DND-41 (cell line): ENCODE data around the gene TNFRSF9.

Experiments
- ATAC-seq: fragments of 200-7000 bp; cut with Tn5 transposase; 3 replicates; pipeline ENCODE4 v1.9.1; 2021; ENCODE audit warnings: low read depth; ENCODE audit not compliant: insufficient read depth
- DNase-seq: peaks from one replicate; pipeline ENCODE4 v3.0.0-alpha.2; 2020
- H2AFZ ChIP-seq: 2 replicates; pipeline ENCODE4 v1.6.0; 2012; ENCODE audit warnings: low read depth, low read length
- H3K27ac ChIP-seq: 2 replicates; pipeline ENCODE4 v1.5.1; 2012; ENCODE audit warnings: low read length, inconsistent platforms
- H3K27me3 ChIP-seq: fragments of 200-600 bp; sonication (generic); 2 replicates; pipeline ENCODE4 v1.6.0; 2012; ENCODE audit warnings: low read length, mild to moderate bottlenecking, inconsistent platforms; ENCODE audit not compliant: insufficient read depth, poor library complexity
- H3K36me3 ChIP-seq: 2 replicates; pipeline ENCODE4 v1.5.1; 2012; ENCODE audit warnings: low read length, inconsistent platforms; ENCODE audit not compliant: insufficient read depth
- H3K4me1 ChIP-seq: 2 replicates; pipeline ENCODE4 v1.5.1; 2012; ENCODE audit warnings: mild to moderate bottlenecking, low read length; ENCODE audit not compliant: insufficient read depth
- H3K4me2 ChIP-seq: 2 replicates; pipeline ENCODE4 v1.6.0; 2012; ENCODE audit warnings: mild to moderate bottlenecking, moderate library complexity, low read length, inconsistent platforms; ENCODE audit not compliant: insufficient read depth
- H3K4me3 ChIP-seq, 2 experiments: fragments of 200-600 bp in 1 of 2; shearing (Covaris generic) in 1 of 2; 2 replicates each; pipeline ENCODE4 v1.5.1; 2012 to 2016; ENCODE audit warnings: inconsistent platforms in 2 of 2, low read length in 2 of 2, mild to moderate bottlenecking in 2 of 2, low read depth in 1 of 2, moderate library complexity in 1 of 2
- H3K79me2 ChIP-seq: 2 replicates; pipeline ENCODE4 v1.6.0; 2012; ENCODE audit warnings: low read length, inconsistent platforms; ENCODE audit not compliant: insufficient read depth
- H3K9ac ChIP-seq: 2 replicates; pipeline ENCODE4 v1.6.0; 2012; ENCODE audit warnings: low read depth, mild to moderate bottlenecking, inconsistent platforms, low read length, moderate library complexity
- H3K9me3 ChIP-seq: 2 replicates; pipeline ENCODE4 v1.5.1; 2012; ENCODE audit warnings: low read length, moderate library complexity, mild to moderate bottlenecking, inconsistent platforms; ENCODE audit not compliant: insufficient read depth, severe bottlenecking
- H4K20me1 ChIP-seq: 2 replicates; pipeline ENCODE4 v1.6.0; 2012; ENCODE audit warnings: low read length; ENCODE audit not compliant: insufficient read depth
- CTCF ChIP-seq: IDR thresholded peaks from 2 replicates; pipeline ENCODE4 v1.5.1; 2012; ENCODE audit warnings: borderline replicate concordance, low read length, moderate library complexity, mild to moderate bottlenecking; ENCODE audit not compliant: poor library complexity, severe bottlenecking; ENCODE audit errors: extremely low read depth
- EZH2 ChIP-seq: IDR thresholded peaks from 3 replicates; pipeline ENCODE4 v1.6.1; 2012; ENCODE audit warnings: borderline replicate concordance, low read depth, mild to moderate bottlenecking, moderate library complexity, low read length, inconsistent platforms; ENCODE audit not compliant: severe bottlenecking

Gene TNFRSF9

GRCh38 chr1:7987528-7987927 is 46.9 kb upstream of the TNFRSF9 start:
- Histone ChIP-seq H3K79me2 (no peaks in the 10 kb centered on the region), H4K20me1 (peaks cover 16% of the 10 kb centered on the region; the same call in 1 of the 2 replicates), H3K9ac (no peak overlapping the region), H3K4me1 (no peaks in the 10 kb centered on the region), H3K4me3 (no peak overlapping the region), H3K36me3 (peaks cover 53% of the 10 kb centered on the region), H2AFZ (no peak overlapping the region), H3K4me2 (no peak overlapping the region), H3K9me3 (no peaks in the 10 kb centered on the region), H3K27me3 (no peaks in the 10 kb centered on the region), H3K27ac (no peak overlapping the region)
- no peak for DNase-seq
- TF ChIP-seq EZH2 (no peak), CTCF (no peak)
- ATAC-seq: no peak

- H3K4me2 ChIP-seq: no peak overlapping the region
- H3K79me2 ChIP-seq: no peaks in the 10 kb centered on the region
- H3K9me3 ChIP-seq: no peaks in the 10 kb centered on the region
- no peaks in the 10 kb centered on the region for H3K27me3 ChIP-seq
- DNase-seq (no peak), ATAC-seq (no peak)
- H3K9ac ChIP-seq: no peak overlapping the region
- no peak overlapping the region for H3K4me3 ChIP-seq
- no peaks in the 10 kb centered on the region for H3K4me1 ChIP-seq
- H3K36me3 ChIP-seq: peaks cover 62% of the 10 kb centered on the region
- H2AFZ ChIP-seq: no peak overlapping the region
- H4K20me1 ChIP-seq: peaks cover 17% of the 10 kb centered on the region; the same call in 1 of the 2 replicates
- H3K27ac ChIP-seq: no peak overlapping the region
- no peak for TF ChIP-seq CTCF
- TF ChIP-seq EZH2: no peak
These were observed 45.4 kb upstream of the TNFRSF9 start for GRCh38 chr1:7985851-7986612.

GRCh38 chr1:7984811-7985210 is 44.2 kb upstream of the TNFRSF9 start:
- H3K36me3 ChIP-seq: peaks cover 64% of the 10 kb centered on the region
- H4K20me1 ChIP-seq: peaks cover 21% of the 10 kb centered on the region; the same call in 1 of the 2 replicates
- no peaks in the 10 kb centered on the region for H3K9me3 ChIP-seq
- ATAC-seq (no peak), DNase-seq (no peak)
- no peak overlapping the region for H3K9ac ChIP-seq
- H3K4me1 ChIP-seq: no peaks in the 10 kb centered on the region
- H2AFZ ChIP-seq: no peak overlapping the region
- H3K4me2 ChIP-seq: no peak overlapping the region
- H3K27ac ChIP-seq: no peak overlapping the region
- no peaks in the 10 kb centered on the region for H3K27me3 ChIP-seq
- no peaks in the 10 kb centered on the region for H3K79me2 ChIP-seq
- no peak overlapping the region for H3K4me3 ChIP-seq
- no peak for TF ChIP-seq EZH2
- TF ChIP-seq CTCF: no peak
